HEK293T (cell line): ENCODE data around the gene RNF169.

Experiments
- ARNT ChIP-seq: fragments of 450-650 bp; IDR thresholded peaks from 2 replicates; pipeline ENCODE4 v1.6.1; 2017; ENCODE audit warnings: mild to moderate bottlenecking
- BHLHE40 ChIP-seq: fragments of 450-650 bp; IDR thresholded peaks from 2 replicates; pipeline ENCODE4 v1.6.1; 2016; ENCODE audit warnings: mild to moderate bottlenecking, moderate library complexity, borderline replicate concordance
- CTBP1 ChIP-seq: fragments of 450-650 bp; IDR thresholded peaks from 2 replicates; pipeline ENCODE4 v1.6.1; 2016; ENCODE audit warnings: borderline replicate concordance
- FOXK2 ChIP-seq: fragments of 450-650 bp; IDR thresholded peaks from 2 replicates; pipeline ENCODE4 v1.6.1; 2016; ENCODE audit warnings: mild to moderate bottlenecking
- FOXM1 ChIP-seq: fragments of 450-650 bp; IDR thresholded peaks from 2 replicates; pipeline ENCODE4 v1.6.1; 2017; ENCODE audit warnings: mild to moderate bottlenecking, borderline replicate concordance
- HDGF ChIP-seq: fragments of 450-650 bp; IDR thresholded peaks from 2 replicates; pipeline ENCODE4 v1.6.1; 2017; ENCODE audit warnings: antibody characterized with exemption, borderline replicate concordance
- L3MBTL2 ChIP-seq: fragments of 450-650 bp; conservative IDR thresholded peaks from 2 replicates; pipeline ENCODE4 v1.6.1; 2016; ENCODE audit warnings: mild to moderate bottlenecking
- LEF1 ChIP-seq: fragments of 450-650 bp; IDR thresholded peaks from 2 replicates; pipeline ENCODE4 v1.6.1; 2017; ENCODE audit warnings: mild to moderate bottlenecking, borderline replicate concordance
- NFRKB ChIP-seq: fragments of 450-650 bp; IDR thresholded peaks from 2 replicates; pipeline ENCODE4 v1.6.1; 2016; ENCODE audit warnings: mild to moderate bottlenecking, moderate library complexity
- PKNOX1 ChIP-seq: fragments of 450-650 bp; IDR thresholded peaks from 2 replicates; pipeline ENCODE4 v1.6.1; 2016
- SP1 ChIP-seq: fragments of 450-650 bp; IDR thresholded peaks from 2 replicates; pipeline ENCODE4 v1.6.1; 2017
- SUZ12 ChIP-seq: fragments of 450-650 bp; IDR thresholded peaks from 2 replicates; pipeline ENCODE4 v1.6.1; 2016; ENCODE audit warnings: mild to moderate bottlenecking
- TARDBP ChIP-seq: fragments of 450-650 bp; IDR thresholded peaks from 2 replicates; pipeline ENCODE4 v1.6.1; 2016
- ZNF384 ChIP-seq: fragments of 450-650 bp; IDR thresholded peaks from 2 replicates; pipeline ENCODE4 v1.6.1; 2016

DNA sequence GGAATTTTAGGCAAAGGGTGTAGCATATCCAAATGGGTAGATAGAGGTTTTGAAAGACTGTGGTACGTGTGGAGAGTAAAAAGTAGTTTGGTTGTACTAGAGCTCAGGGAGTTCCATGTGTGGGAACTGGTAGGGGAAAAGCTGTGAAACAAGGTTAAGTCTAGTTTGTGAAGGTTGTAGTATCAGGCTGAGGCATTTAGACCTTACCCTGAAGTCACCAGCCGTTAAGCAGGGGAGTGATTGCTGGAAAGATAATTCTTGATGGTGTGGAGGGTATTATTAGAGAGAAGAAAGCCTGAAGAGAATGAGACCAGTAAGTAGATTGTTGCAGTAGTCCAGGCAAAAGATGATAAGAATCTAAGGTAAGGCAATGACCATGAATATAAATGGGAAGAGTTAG, 68.0 kb downstream of the RNF169 start:
- TF ChIP-seq L3MBTL2 (no peak), BHLHE40 (no peak), HDGF (no peak), NFRKB (no peak), CTBP1 (no peak), FOXM1 (no peak), FOXK2 (no peak), SUZ12 (no peak), SP1 (no peak), PKNOX1 (no peak), TARDBP (no peak), ZNF384 (no peak), ARNT (no peak), LEF1 (no peak)
